T-helper 1 cell treated with Interleukin-12 subunit alpha and Interleukin-12 subunit beta and Interleukin-4 antibody, amounts not matched to agents 30 ng/mL and 1 ng/mL, for 36 hours (primary cell): ENCODE data around the gene CCRL2. TPM values are rescaled to one million over a fixed set of nuclear protein-coding genes. Genes with fewer than 3 reads are reported as not detected.
"Not testable (repeated sequence)": the region's sequence is repeated elsewhere in the genome, so short reads cannot be mapped to it uniquely, and the experiment has no call there.

Experiments used
- intact Hi-C: fragments of 100-400 bp; cut with micrococcal nuclease; formaldehyde crosslinking; loops from one replicate; pipeline ENCODE4 v1.15.1; 2024
- total RNA-seq: library from RNA; stranded (reverse); gene quantifications from 2 replicates; pipeline ENCODE4 v1.2.3, GENCODE V29; 2022

CCRL2 gene
- total RNA-seq, 1 donor from 2014 or later, result 6.0 TPM

DNA sequence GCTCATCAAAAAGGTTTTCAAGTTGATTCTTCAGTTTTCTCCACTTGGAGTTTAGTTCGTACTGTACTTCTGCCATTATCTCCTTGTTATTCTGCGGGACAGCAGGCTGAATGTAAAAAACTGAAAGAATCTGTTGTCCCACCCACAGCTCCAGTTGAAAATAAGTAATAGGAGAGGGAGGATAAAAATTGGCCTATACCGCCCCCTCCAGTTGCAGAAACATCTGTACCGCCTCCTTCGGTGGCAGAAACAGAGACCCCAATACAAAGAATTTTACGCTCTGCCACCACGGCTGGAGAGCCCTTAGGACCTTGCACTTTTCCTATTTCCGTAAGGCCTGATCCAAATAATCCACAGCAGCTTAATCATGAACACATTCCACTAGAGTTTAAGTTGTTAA is 20.3 kb downstream of the CCRL2 start:
- intact Hi-C loops, result not testable (repeated sequence)

DNA sequence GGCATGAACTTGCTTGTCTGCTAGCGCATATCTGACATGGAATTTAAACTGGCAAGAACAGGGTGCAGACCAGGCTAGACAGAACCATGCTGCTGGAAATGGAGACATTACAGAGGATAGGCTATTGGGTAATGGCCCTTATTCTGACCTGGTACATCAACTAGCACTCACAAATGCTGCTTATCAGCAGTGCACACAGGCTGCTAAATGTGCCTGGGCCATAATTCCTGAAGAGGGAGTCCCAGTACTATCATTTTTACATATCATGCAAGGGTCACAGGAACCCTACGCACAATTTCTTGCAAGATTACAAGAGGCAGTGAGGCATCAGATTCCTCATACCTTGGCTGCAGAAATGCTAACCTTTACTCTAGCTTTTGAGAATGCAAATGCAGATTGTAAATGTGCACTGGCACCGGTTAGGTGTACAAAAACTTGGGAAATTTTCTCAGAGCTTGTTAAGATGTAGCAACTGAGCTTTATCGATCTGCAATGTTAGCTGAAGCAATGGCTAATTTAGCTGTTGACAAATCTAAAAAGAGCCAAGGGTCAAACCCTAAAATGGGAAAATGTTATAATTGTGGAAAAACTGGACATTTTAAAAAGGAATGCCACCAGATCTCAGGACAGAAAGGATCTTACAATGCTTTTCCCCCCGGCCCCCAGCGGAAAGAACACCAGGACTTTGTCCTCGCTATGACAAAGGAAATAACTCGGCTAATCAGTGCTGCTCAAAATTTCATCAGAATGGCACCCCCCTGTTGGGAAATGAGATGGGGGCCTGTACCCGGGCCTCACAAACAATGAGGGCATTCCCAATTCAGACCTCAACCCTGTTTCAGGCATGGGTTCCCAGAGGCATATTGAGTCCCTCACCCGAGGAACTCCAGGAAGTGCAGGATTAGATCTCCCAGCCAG is 21.1 kb downstream of the CCRL2 start:
- intact Hi-C loops, result no loop called here

DNA sequence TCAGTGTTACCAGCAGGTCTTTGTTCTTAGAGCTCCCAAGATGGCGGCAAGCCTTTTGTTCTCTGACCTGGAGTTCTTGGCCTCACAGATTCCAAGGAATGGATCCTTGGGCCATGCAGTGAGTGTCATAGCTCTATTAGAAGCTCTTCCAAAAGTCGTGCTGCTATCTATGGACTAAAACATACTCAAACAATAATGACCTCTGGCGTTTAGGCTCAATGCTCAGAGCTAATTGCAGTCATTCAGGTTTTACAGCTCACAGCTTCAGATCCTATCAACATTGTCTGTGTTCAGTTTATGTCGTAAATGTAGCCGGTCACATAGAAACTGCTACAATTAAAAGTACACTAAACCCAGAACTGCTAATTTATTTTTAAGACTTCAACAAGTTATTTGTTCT is 22.2 kb downstream of the CCRL2 start:
- intact Hi-C loops, result no loop called here

DNA sequence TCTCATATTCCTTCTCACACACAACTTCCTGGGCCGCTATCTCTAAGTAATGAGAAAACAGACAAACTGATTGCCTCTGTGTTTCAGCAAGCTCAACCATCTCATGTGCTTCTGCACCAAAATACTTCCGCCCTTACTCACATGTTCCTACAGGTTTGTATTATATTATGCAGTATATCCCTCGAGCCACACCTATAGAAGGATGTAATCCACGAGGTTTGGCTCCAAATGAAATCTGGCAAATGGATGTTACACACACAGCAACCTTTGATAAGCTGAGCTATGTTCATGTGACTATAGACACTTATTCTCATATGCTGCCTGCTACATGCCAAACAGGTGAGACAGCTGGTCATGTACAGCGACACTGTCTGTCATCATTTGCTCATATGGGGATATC is 22.6 kb downstream of the CCRL2 start:
- intact Hi-C loops, result no loop called here

DNA sequence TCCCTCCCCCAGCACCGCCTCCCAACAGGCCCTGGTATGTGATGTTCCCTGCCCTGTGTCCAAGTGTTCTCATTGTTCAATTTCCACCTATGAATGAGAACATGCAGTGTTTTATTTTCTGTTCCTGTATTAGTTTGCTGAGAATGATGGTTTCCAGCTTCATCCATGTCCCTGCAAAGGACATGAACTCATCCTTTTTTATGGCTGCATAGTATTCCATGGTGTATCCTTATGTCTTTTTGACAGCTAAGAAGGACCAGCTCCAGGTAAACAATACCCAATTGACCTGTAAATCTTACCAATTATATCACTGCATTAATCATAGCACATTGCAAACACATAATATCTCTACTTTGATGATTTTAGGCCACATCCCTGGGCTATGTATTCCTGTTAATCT is 23.8 kb downstream of the CCRL2 start:
- intact Hi-C loops, result not testable (repeated sequence)

DNA sequence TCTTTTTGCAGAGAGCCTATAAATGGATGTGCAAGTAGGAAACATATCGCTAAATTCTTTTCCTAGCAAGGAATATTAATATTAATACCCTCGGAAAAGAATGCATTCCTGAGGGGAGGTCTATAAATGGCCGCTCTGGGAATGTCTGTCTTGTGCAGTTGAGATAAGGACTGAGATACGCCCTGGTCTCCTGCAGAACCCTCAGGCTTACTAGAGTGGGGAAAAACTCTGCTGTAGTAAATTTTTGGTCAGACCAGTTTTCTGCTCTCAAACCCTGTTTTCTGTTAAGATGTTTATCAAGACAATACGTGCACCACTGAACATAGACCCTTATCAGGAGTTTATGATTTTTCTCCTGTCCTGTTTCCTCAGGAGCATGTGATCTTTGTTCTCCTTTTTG is 24.8 kb downstream of the CCRL2 start:
- intact Hi-C loops, result not testable (repeated sequence)

DNA sequence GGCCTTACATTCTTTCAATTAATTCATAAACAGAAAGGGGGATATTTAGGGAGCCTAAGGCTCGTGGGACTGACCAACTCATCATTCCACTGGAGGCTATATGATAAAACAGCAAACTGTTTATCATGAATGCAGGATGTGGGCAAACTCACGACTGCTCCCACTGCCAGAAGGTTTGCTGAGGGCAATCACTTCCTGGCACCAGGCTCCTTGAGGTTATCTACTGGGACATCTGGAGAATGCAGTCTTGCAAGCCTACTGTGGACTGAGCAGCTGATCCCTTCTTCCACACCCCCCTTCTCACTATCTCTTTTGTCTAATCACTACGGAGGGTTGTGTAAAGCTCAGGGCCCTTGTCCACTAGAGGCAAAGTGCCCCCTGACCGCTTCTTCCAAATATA is 26.1 kb downstream of the CCRL2 start:
- intact Hi-C loops, result not testable (repeated sequence)

DNA sequence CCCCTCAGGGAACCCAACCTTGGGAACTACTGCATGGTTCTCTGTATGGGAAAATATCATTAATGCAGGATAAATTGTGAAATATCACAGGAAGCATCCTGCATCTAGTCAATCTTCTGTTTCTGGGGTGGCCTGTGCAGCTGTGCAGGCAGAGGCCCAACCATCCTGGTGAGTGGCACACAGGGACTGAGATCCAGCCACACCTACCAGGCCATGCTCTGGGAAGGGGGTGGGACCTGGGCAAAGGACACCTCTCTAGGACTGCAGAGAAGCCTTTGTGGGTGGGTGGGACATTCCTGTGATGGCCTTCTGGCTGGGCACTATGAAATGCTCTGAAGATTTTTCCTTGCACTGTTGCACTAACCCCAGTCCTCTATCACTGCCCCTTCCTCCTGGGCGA is 26.8 kb downstream of the CCRL2 start:
- intact Hi-C loops, result no loop called here

DNA sequence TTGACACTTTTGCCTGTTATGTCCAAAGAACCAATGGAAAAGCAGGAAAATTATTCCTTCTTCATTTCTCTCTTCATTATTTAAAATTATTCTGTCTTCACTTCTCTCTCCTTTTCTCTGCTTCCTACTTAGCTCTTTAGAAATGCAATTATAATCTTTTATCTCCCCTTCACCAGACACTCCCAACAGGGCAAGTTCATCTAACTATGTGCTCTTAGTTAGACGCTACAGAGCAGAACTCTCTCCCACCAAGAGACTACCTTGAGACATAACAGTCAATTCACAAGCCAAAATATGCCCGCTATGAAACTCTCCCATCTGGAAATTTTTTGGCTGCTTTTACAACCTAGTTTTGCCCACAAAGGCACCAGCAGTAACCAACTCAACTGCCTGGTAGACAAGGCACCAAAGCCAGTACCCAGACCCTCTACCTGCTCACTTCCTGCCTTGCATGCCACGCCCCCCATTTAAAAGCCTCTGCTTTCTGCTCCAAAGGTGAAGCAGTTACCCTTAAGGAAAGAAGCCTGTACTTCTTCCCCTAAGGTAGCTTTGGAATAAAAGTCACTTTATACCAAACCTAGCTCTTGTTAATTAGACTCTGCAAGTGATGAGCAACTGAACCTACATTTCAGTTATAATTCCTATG is 28.1 kb downstream of the CCRL2 start:
- intact Hi-C loops, result no loop called here

DNA sequence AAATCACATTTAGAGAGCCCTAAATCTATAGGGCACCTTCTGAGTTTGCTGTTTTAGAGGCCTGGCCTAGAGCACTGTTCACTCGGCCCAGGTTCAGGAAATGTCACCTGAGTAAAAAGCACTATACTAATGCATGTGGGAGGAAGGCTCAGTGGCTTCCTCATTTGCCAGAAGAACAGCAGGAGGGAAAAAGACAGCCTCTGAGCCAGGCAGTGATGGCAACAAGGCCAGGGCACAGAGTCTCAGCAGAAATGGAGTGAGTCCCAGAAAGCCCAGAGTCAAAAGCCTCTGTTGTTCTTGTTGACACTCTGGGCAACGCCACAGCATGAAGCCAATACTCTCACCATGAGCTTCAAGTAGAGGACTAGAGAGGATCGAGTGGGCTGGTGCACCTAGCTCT is 31.8 kb downstream of the CCRL2 start:
- intact Hi-C loops, result no loop called here

DNA sequence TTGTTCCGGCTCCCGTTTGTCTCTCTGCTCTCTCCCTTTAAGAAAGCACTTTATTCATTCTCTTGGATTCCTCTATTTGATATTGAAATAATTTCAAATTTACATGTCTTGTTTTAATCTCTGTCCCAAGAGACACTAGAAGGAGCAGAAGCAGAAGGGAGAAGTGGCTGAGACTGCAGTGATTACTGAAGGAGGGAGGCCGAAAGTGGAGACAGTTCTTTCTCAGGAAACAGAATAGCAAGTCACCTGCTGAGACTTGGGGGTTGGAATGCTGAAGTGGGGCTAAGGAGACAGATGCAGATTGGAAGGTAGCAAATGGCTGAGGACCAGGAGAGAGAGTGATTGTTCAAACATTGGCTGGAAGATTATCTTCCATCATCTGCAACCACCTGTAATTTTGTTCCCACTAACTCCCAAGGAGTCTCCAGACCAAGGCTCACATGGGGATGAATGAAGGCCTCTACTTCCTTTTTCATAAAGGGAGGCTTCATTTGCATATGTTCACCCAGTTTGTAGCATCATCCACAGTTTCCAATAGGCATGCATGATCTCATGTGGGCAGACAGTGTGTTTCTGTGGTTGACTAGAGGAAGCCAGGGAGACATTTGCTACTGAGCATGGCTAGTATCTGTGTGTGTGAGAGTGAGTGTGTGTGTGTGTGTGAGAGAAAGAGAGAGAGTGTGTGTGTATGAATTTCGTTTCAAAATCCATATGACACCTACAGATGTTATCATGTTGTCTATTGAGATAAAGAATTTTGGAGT is 33.7 kb downstream of the CCRL2 start:
- intact Hi-C loops, result loop anchor here (1.0 to 5.0 kb wide), 5 partner anchors 59 to 448 kb away; partner anchors contain the start of genes CCR1 and CCR5

DNA sequence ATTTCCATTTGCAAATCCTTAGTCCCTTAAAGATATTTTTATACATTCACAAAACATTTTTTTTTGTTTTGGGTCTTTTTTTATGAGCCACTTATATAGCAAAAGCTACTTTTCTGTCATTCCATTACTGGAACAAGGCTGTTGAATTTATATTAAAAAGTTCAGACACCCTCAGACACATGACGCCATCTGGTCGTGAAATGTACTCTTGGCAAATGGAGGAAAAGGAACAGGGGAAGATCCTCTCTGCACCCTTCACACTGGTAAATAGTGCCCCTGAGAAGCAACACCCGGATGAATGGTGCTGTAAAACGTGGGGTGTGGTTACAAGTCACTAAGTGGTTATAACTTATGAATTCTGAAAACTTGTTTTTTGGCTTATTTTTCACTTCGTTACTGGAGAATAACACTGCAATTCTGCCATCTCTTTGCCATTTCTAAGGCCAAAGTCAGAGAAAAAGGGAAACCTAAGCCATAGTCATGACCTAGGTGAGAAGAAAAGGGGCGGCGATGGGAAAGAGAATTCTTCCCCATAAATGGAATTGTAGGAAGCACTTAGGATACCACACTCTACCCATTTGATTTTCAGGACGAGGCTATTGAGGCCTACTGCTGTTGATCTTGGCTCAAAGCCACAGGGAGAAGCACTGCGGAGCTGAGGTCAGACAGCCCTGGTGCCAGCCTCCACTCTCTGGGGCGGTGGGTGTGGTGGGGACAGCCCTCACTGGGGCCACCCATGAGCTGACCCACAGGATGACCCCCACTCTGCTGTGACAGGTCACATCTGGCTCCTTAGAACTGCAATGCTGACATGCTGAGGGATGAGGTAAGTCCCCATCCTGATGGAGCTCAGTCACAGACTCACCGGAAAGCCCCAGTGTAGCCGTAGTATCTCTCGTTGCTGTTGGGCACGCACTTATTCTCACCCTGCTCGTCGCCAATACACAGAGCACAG is 35.8 kb downstream of the CCRL2 start:
- intact Hi-C loops, result loop anchor here (1.0 to 5.0 kb wide), 5 partner anchors 36 to 505 kb away; partner anchors contain the start of genes CCR5AS and CCRL2

DNA sequence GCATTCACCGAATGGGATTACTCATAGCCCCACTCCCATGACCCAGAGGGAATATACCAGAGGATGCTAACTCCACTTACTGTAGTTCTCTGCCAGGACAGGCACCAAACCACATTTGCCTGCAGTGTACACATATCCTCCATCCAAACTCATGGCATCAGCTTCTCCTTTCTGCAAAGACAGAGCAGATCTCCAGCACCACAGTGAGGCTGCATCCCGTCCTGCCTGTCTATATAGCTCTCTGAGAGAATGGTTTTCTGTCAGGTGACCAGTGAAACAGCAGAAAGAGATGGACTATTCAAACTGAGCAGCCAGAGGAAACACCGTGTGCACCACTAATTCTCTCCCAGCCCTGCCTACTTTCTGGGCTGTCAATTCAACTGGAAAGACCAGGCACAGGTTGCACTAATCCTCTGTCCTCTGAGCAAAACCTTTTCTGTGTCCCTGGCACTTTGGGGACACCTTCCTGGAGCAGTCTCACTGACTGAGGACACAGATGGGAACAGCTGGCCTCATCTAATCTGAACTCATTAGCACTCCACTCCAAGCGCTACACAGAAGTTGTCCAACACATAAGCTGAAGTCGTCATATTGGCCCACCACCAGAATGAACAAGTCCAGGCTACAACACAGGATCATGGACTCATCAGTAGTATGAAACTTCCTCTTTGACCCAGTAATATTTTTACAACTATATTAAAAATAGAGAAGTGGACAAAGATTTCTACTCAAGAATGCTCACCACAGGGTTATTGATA is 40.3 kb downstream of the CCRL2 start:
- intact Hi-C loops, result no loop called here

DNA sequence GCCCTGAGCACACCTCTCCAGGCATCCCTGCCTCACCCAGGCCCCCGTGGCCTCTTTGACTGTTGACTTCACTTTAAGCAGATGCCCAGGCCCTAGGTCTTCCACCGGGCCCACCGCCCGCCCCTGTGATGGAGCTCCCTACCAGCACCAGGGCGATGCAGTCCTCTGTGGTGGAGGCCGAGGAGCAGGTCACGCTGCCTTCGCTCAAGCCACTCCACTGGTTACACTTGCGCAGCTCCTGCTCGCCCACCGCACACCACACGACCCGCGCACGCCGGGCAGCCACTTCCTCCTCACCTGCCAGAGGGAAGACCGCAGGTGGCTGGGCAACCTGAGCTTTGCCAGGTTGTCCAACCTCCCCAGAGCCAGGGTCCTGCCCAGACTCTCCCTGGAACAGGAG is 41.7 kb downstream of the CCRL2 start:
- intact Hi-C loops, result no loop called here

DNA sequence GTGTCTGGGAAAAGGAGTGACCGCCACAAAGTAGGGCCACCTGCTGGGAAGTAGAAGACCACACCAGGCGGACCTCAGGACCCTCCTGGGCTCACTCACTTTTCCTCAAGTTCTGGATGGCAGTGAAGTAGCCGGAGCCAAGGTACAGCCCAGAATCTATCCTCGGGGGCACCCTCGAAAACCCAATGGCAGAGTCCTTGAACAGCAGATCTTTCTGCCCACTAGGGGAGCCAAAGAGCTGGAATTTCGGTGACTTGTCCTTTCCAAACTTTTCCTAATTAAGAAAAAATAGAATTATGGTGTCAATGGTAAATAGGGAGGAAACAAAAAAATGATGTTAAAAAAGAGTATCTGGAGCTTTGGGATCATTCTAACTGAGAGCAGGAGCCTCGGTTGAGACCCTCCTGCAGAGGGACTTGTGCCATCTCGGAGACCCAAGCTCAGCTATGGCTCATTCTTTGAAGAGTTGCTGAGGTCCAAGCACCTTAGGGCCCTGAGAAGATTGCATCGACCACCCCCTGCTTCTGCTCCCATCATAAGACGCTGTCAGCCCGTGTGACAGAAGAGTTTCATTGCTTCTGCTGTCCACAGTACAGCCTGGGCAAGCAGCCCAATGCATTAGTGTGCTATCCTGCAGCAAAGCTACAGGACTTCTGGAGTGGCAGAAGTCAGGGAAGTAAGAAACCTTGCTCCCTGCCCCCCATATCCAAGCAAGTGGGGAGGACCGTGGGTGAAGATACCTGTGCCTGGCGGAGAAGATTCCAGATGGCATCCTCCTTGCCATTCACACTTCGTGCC is 42.9 kb downstream of the CCRL2 start:
- intact Hi-C loops, result no loop called here

DNA sequence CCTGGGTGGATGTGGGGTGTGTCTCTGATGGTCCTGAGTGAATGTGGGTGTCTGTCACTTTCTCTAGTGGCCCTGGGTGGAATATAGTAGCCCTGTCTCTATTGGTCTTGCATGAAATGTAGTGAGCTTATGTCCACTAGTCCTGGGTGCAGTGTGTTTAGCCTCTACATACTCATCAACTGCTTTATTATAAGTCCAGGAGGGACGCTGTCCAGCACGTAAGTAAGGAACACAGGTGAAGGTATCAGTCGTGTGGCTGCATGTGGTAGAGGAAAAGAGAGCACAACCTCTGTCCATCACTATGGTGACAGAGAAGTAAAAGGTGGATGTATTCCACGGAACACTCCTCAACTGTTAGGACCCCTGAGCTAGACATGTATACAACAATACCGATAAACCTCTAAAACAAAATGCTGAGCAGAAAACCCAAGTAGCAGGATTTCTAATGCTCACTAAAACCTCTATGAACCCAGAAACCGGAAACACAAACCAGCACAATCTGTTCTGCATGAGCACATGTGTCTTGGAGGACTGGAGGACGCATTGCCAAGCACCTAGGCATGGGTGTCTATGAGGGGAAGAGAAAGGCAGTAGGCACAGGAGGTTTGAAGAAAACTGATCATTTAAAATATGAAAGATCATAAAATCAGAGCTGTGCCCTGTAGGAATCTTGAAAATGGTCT is 46.6 kb downstream of the CCRL2 start:
- intact Hi-C loops, result no loop called here

DNA sequence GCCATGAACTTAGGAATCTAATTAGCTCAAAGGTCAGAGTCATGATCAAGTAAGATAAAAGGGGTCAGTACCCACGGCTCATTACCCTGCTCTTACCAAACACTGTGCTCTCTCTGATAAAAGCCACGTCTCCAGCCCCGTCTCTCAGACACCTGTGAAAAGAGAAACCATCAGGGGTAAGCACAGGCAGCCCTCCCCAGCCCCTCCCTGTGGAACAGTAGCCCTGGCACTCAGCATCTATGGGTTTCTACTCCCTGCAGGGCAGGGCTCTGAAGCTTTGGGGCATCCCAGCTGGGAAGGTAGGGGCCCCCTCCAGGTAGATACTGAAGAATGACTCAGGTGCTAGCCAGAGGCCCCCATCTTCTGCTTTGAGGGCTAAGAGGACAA is 47.1 kb downstream of the CCRL2 start:
- intact Hi-C loops, result no loop called here

DNA sequence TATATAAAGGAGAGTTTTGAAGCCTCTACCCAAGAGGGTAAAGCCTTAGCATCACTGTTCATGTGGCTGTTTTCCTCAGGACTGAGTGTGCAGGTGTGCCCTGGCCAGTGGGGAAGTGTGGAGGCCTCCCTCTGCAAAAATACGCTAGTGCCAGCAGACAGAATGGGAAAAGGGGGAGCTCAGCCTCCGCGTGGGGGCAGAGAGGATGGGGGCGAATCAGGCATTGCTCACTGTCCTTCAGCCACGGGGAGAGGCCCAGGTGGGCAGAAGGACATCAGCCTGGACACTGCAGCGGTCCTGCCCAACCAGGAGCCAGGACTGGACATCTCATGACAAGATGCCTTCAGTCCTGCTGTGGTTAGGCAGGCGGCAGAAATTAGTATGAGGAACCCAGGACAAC is 47.5 kb downstream of the CCRL2 start:
- intact Hi-C loops, result no loop called here
